IMR-90 (cell line): ENCODE data around the gene SLC24A3. TPM values are rescaled to one million over a fixed set of nuclear protein-coding genes. Genes with fewer than 3 reads are reported as not detected.

Source experiments
- ATAC-seq: fragments of 200-7000 bp; cut with Tn5 transposase; 2 replicates; pipeline ENCODE4 v1.9.1; 2020; ENCODE audit warnings: low read depth, mild to moderate bottlenecking, moderate library complexity
- BruUV-seq: library from RNA; stranded (reverse); fragments of 400-500 nt; replicated peaks from 2 replicates; lab custom pipeline; 2021; lab: Mats Ljungman, UMichigan
- CTCF ChIA-PET: fragments of 300-600 bp; formaldehyde crosslinking; extraction: SDS; loops from one replicate; lab custom pipeline; 2021; ENCODE audit warnings: antibody characterized with exemption; lab: Yijun Ruan, JAX
- POLR2A ChIA-PET: fragments of 300-600 bp; sonication (Branson Sonifier 250); formaldehyde crosslinking; loops from one replicate; lab custom pipeline; 2022; ENCODE audit warnings: antibody characterized with exemption; ENCODE audit not compliant: unreplicated experiment; lab: Charles Lee
- DNase-seq: peaks from one replicate; pipeline ENCODE4 v3.0.0; 2013
- H2AFZ ChIP-seq: replicated peaks from 2 replicates; pipeline ENCODE3; 2013; ENCODE audit warnings: low read length, mild to moderate bottlenecking; ENCODE audit not compliant: poor library complexity
- H2AK5ac ChIP-seq: 2 replicates; pipeline ENCODE4 v1.6.1; 2013; ENCODE audit warnings: low read depth, low read length, inconsistent platforms
- H2AK9ac ChIP-seq: replicated peaks from 2 replicates; pipeline ENCODE3; 2013; ENCODE audit warnings: mild to moderate bottlenecking, low read depth, low read length, moderate library complexity; ENCODE audit not compliant: poor library complexity
- H2BK120ac ChIP-seq: 2 replicates; pipeline ENCODE4 v1.6.1; 2013; ENCODE audit warnings: low read depth, low read length, inconsistent platforms
- H2BK15ac ChIP-seq: 3 replicates; pipeline ENCODE4 v1.6.1; 2013; ENCODE audit warnings: low read depth, low read length, inconsistent platforms
- H2BK20ac ChIP-seq: 2 replicates; pipeline ENCODE4 v1.6.1; 2013; ENCODE audit warnings: low read depth, mild to moderate bottlenecking, inconsistent platforms, low read length, moderate library complexity
- H2BK5ac ChIP-seq: 2 replicates; pipeline ENCODE4 v1.6.1; 2013; ENCODE audit warnings: mild to moderate bottlenecking, low read depth, low read length, inconsistent platforms; ENCODE audit not compliant: poor library complexity, severe bottlenecking
- H3K14ac ChIP-seq: replicated peaks from 2 replicates; pipeline ENCODE4 v1.6.1; 2013; ENCODE audit warnings: low read depth, low read length, inconsistent platforms
- H3K18ac ChIP-seq: 2 replicates; pipeline ENCODE4 v1.6.1; 2013; ENCODE audit warnings: low read depth, low read length, control low read depth
- H3K23ac ChIP-seq: 2 replicates; pipeline ENCODE4 v1.6.1; 2013; ENCODE audit warnings: low read depth, low read length, inconsistent platforms
- H3K27ac ChIP-seq: 2 replicates; pipeline ENCODE4 v1.5.1; 2013; ENCODE audit warnings: mild to moderate bottlenecking, control low read depth, low read length; ENCODE audit not compliant: insufficient read depth
- H3K27me3 ChIP-seq: 2 replicates; pipeline ENCODE4 v1.6.1; 2013; ENCODE audit warnings: low read length; ENCODE audit not compliant: control insufficient read depth, insufficient read depth
- H3K36me3 ChIP-seq: 2 replicates; pipeline ENCODE4 v1.6.1; 2013; ENCODE audit warnings: low read length, mixed read lengths; ENCODE audit not compliant: control insufficient read depth, insufficient read depth
- H3K4ac ChIP-seq: 2 replicates; pipeline ENCODE4 v1.6.1; 2013; ENCODE audit warnings: low read depth, low read length, inconsistent platforms
- H3K4me1 ChIP-seq: 2 replicates; pipeline ENCODE4 v1.6.1; 2013; ENCODE audit warnings: low read length, mixed read lengths; ENCODE audit not compliant: control insufficient read depth, insufficient read depth
- H3K4me2 ChIP-seq: 2 replicates; pipeline ENCODE4 v1.6.1; 2013; ENCODE audit warnings: low read depth, mild to moderate bottlenecking, control low read depth, low read length, moderate library complexity
- H3K4me3 ChIP-seq: 2 replicates; pipeline ENCODE4 v1.5.1; 2013; ENCODE audit warnings: low read depth, mild to moderate bottlenecking, control low read depth, low read length, moderate library complexity; ENCODE audit not compliant: insufficient read depth
- H3K56ac ChIP-seq: 2 replicates; pipeline ENCODE4 v1.6.1; 2013; ENCODE audit warnings: low read length, inconsistent platforms; ENCODE audit not compliant: insufficient read depth; ENCODE audit errors: extremely low read depth
- H3K79me1 ChIP-seq, 2 experiments: 2 replicates each; pipeline ENCODE4 v1.6.1; 2013; ENCODE audit warnings: low read length in 2 of 2, inconsistent platforms in 1 of 2, low read depth in 1 of 2
- H3K9ac ChIP-seq: 2 replicates; pipeline ENCODE4 v1.6.1; 2013; ENCODE audit warnings: low read depth, low read length, control low read depth
- H3K9me1 ChIP-seq: 2 replicates; pipeline ENCODE4 v1.6.1; 2013; ENCODE audit warnings: low read length, inconsistent platforms; ENCODE audit not compliant: insufficient read depth
- H3K9me3 ChIP-seq: 2 replicates; pipeline ENCODE4 v1.6.1; 2013; ENCODE audit warnings: low read length; ENCODE audit not compliant: control insufficient read depth, insufficient read depth
- H4K20me1 ChIP-seq: 2 replicates; pipeline ENCODE4 v1.6.1; 2013; ENCODE audit warnings: low read length, inconsistent platforms; ENCODE audit not compliant: insufficient read depth
- H4K5ac ChIP-seq: 2 replicates; pipeline ENCODE4 v1.6.1; 2013; ENCODE audit warnings: mild to moderate bottlenecking, low read depth, low read length, control low read depth
- H4K8ac ChIP-seq, 2 experiments: 2 replicates each; pipeline ENCODE4 v1.6.1; 2013; ENCODE audit warnings: low read depth in 2 of 2, low read length in 2 of 2, control low read depth in 1 of 2, inconsistent platforms in 1 of 2
- H4K91ac ChIP-seq: 2 replicates; pipeline ENCODE4 v1.6.1; 2013; ENCODE audit warnings: low read depth, low read length, inconsistent platforms; ENCODE audit not compliant: insufficient read depth
- SMC3 ChIP-seq: fragments of 150-350 bp; IDR thresholded peaks from 2 replicates; pipeline ENCODE4 v1.6.1; 2016; ENCODE audit warnings: low read depth, mild to moderate bottlenecking, antibody characterized with exemption, low read length, moderate library complexity
- WGBS, 2 experiments: methylation state at CpG; one replicate each; pipeline versions ENCODE4 v1.1.5 to v1.1.7; 2013; ENCODE audit warnings: missing lambda C conversion rate in 2 of 2; ENCODE audit not compliant: insufficient read length in 1 of 2; ENCODE audit errors: extremely low coverage in 2 of 2; 5-methylcytosine and 5-hydroxymethylcytosine counted together
- dilution Hi-C: fragments of 300-500 bp; cut with HindIII; formaldehyde crosslinking; loops from one replicate; pipeline ENCODE4 v1.14.3; 2018; ENCODE audit warnings: low sequenced_read_pairs; ENCODE audit not compliant: unreplicated experiment
- in situ Hi-C: fragments of 300-500 bp; cut with MboI; formaldehyde crosslinking; loops from 3 replicates; pipeline ENCODE4 v1.14.3; 2019; ENCODE audit warnings: low sequenced_read_pairs, inconsistent platforms, mixed read lengths
- intact Hi-C: fragments of 100-400 bp; cut with micrococcal nuclease; formaldehyde crosslinking; loops from 2 replicates; pipeline ENCODE4 v1.10.0; 2022
- polyA plus RNA-seq, 3 experiments: library from polyadenylated mRNA; depleted of rRNA; stranded (reverse); fragments of >200 nt; gene quantifications; 2 replicates each; pipeline ENCODE4 v1.2.3, GENCODE V29; 2012; ENCODE audit warnings: low replicate concordance in 1 of 3
- total RNA-seq: library from RNA; depleted of rRNA; stranded (reverse); fragments of >200 nt; gene quantifications from 2 replicates; pipeline ENCODE4 v1.2.3, GENCODE V29; 2012
- TF ChIP-seq, protein P1 (sequence below): fragments of 150-350 bp; IDR thresholded peaks from 2 replicates; pipeline ENCODE4 v1.6.1; 2017; ENCODE audit warnings: mild to moderate bottlenecking, antibody characterized with exemption, low read length, low read depth

SLC24A3 gene
- total and polyA plus RNA-seq, 2 of the 4 experiments (the other 2 are of a cell fraction): not detected

DNA sequence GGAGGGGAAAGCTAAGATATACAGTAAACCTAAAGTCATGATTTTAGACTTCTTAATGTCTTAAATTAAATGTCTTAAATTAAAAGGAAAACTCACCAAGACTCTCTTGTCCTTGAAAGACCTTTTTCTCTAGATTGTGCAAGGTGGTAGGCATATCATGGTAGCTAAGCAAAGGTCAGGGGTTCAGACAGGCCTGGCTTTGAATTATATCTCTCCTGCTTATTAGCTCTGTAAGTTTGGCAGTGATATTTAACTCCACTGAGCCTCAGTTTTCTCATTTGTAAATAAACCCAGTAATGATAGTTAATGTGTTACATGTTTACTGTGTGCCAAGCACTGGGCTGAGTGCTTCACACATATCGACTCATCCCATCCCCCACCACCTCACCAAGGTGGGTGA, 203.3 kb downstream of the SLC24A3 start:
- CTCF ChIA-PET: no interaction called here
- dilution Hi-C loops: no loop called here
- WGBS, 2 experiments: no CpG with 5 or more reads among the region's 1 CpG

More for the DNA sequence above, 203.3 kb downstream of the SLC24A3 start:
- no peak overlapping the region for H3K18ac ChIP-seq
- no peaks in the 10 kb centered on the region for H3K79me1 ChIP-seq
- no peaks in the 10 kb centered on the region for H3K9me1 ChIP-seq
- H3K4me2 ChIP-seq: no peak overlapping the region
- no peak overlapping the region for H4K91ac ChIP-seq
- no peak overlapping the region for H2AK5ac ChIP-seq
- in situ Hi-C loops (no loop called here), intact Hi-C loops (no loop called here)
- no peak overlapping the region for H3K27ac ChIP-seq
- BruUV-seq: no TSS peak
- H2BK120ac ChIP-seq: no peak overlapping the region
- no peak for DNase-seq
- H2BK5ac ChIP-seq: no peak overlapping the region
- H3K14ac ChIP-seq: no peak overlapping the region
- no peaks in the 10 kb centered on the region for H3K9me3 ChIP-seq
- H3K4ac ChIP-seq: no peak overlapping the region
- H2AK9ac ChIP-seq: no peak overlapping the region
- no peak overlapping the region for H3K56ac ChIP-seq
- H4K8ac ChIP-seq: no peak overlapping the region
- H3K23ac ChIP-seq: no peak overlapping the region
- TF ChIP-seq SMC3: no peak
- TF ChIP-seq, protein P1, sequence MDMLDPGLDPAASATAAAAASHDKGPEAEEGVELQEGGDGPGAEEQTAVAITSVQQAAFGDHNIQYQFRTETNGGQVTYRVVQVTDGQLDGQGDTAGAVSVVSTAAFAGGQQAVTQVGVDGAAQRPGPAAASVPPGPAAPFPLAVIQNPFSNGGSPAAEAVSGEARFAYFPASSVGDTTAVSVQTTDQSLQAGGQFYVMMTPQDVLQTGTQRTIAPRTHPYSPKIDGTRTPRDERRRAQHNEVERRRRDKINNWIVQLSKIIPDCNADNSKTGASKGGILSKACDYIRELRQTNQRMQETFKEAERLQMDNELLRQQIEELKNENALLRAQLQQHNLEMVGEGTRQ: no peak
- no peaks in the 10 kb centered on the region for H3K4me1 ChIP-seq
- no peak overlapping the region for H4K5ac ChIP-seq
- H2AFZ ChIP-seq: no peak overlapping the region
- no peak overlapping the region for H3K9ac ChIP-seq
- no peaks in the 10 kb centered on the region for H4K20me1 ChIP-seq
- H3K4me3 ChIP-seq: no peak overlapping the region
- H2BK15ac ChIP-seq: no peak overlapping the region
- no peaks in the 10 kb centered on the region for H3K36me3 ChIP-seq
- no peak overlapping the region for H2BK20ac ChIP-seq
- H3K27me3 ChIP-seq: no peaks in the 10 kb centered on the region
- POLR2A ChIA-PET: no interaction called here
- ATAC-seq: no peak
